Stimulated activated CD8-positive, alpha-beta memory T cell treated with anti-CD3 and anti-CD28 coated beads, Interleukin-15, amount 100 ng/mL, for 4 hours (primary cell): Measurements from ENCODE around the gene RIMBP2.

ENCODE experiments used
- DNase-seq, 2 donors: peaks; one replicate each; pipeline ENCODE4 v3.0.0-alpha.2; 2020; ENCODE audit warnings: low read depth in 2 of 2

Gene RIMBP2

GRCh38 chr12:130423991-130424857 is 291.9 kb downstream of the RIMBP2 start:
- no peak for DNase-seq

GRCh38 chr12:130423136-130423535 is 293.0 kb downstream of the RIMBP2 start:
- DNase-seq = no peak

- DNase-seq = no peak
These were observed 293.4 kb downstream of the RIMBP2 start for GRCh38 chr12:130422676-130423075.

DNA sequence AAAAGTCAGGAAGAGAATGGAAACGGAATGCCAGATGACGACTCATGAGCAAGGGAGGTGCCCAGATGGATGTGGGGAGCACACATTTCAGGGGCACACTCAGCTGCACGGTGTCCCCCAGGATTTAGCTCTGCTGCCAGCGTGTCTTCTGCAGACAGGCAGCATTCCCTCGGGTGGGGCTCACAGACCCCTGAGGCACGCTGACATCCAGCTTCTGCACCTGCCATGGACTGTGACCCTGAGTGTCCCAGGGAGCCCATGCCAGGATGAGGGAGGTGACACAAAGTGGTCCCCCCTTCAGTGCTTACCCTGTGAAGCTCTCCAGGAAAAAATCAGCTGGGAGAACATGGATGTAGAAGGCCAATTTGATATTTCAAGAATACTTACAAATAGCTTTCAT is 294.2 kb downstream of the RIMBP2 start:
- DNase-seq = no peak

DNA sequence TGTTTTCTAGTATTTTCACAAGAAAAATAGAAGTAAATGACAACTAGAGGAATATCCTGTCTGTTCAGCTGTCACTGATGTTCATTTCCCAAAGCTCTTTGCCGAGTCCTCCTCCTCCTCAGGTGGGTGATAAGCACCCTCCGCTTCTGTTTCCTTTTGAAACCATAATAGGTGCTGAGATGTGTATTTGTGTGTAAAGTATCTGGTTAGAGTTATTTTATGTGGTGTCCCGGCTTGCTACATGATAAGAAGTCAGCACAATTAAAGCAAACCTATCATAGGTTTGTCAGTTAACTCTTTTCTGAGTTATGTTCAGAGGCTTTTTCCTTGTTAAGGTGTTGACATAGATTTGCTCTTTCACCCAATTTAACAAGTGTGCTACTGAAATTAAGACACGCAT is 296.0 kb downstream of the RIMBP2 start:
- DNase-seq = no peak

GRCh38 chr12:130419116-130419515 is 297.0 kb downstream of the RIMBP2 start:
- DNase-seq = no peak

- no peak for DNase-seq
These were observed 297.8 kb downstream of the RIMBP2 start for GRCh38 chr12:130418251-130418650.

GRCh38 chr12:130414381-130414780 is 301.7 kb downstream of the RIMBP2 start:
- DNase-seq = no peak

DNA sequence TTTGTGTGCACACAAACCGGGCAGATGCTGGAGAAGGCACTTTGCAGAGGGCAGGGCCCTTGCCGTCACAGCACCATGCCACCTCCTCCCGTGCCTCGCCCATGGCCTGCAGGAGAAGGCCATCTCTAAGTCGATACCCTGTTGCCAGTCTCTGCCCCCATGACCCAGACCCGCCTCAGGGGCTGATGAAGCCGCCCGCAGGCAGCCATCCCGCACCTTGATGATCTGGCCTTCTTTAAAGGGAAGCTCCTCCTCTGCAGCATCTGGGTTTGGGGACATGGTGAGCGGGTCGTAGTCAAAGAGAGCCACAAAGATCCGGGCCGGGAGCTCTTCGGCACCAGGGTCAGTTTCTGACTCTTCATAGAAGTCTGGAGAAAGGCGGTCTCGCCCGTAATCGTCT is 302.2 kb downstream of the RIMBP2 start:
- DNase-seq = no peak

DNA sequence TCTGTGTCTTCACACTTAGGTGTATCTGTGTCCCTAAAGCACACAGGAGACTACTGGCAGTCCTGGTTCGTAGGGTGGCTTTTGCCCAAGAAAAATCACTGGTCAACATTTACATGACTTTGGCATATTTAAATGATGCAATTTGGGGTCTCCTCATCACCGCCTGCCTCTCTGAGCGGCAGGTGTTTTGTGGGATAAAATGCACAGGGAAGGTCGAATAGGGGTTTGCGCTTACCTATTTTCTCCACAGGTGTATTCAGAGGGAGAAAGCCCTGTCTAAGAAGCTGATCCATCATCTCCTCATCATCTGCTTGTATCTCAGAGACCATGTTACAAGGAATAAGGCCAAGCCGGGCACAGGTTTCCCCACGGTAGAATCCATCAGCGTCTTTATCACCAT is 303.7 kb downstream of the RIMBP2 start:
- no peak for DNase-seq

DNA sequence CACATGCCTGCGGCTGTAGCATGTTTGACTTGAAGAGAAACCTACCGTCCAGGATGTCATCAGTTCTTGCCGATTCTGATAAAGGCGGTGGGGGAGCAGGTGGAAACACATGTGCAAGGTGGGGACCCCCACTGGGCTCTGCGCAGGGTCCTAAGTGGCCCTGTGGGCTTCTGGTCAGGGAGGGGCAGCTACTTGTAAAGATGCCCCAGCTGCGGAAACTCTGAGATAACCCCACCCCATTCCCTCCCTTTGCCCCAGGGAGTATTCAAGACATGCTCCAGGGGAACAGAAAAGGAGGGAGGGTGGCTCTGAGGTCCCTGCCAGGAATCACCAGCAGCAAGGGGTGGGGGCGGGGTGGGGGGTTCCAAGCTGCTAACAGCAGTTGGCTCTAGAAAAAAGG is 310.8 kb downstream of the RIMBP2 start:
- no peak for DNase-seq

DNA sequence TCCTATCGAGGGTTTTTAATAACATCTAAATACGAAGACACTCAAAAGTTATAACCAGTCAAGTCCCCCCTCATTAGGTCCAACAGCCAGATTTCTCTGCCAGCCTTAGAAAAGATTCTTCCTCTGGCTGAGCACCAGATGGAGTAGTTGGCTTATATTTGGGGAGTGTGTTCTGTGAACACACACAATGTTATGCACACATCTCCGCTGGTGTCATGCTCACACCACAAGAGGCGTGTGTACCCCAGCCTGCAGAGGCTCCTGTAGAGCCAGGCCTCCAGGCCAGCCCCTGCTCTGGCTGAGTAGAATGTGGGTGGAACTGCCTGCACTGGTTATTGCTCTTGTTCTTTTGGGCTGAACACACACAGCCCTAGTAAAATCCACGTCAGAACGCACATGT is 314.4 kb downstream of the RIMBP2 start:
- no peak for DNase-seq

DNA sequence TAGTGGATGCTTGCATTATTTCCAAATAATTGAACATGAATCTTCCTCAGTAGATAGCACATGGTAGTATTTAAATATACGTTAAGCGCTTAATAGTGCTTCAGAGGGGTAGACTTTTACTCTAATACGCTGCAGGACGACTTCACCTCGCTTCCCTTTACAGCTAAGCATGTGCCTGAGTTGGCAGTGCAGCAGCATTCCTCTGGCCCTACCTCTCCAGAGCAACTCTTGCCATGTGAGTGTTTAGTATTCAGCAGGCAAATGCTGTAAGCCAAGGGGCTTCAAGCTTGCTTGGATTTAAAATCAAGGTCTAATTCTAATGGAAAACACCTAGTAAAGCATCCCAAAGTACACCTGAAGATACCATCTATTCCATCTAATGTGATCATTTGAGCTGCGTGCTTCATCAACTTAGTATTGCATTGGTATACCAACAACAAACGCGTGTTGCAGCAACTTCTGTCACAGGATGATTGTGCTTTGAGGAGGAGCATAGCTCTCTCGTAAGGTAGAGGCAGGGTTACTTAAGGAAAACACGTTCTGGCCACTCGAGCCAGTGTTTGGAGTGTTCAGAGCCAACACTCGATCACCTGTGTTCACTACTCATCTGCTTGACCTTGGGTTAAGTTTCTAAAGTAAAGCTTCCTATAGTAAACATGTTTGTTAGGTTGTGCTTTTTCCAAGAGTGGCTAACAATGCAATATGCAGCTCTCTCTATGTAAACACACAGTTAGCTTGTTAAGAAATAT is 317.8 kb downstream of the RIMBP2 start:
- no peak for DNase-seq

DNA sequence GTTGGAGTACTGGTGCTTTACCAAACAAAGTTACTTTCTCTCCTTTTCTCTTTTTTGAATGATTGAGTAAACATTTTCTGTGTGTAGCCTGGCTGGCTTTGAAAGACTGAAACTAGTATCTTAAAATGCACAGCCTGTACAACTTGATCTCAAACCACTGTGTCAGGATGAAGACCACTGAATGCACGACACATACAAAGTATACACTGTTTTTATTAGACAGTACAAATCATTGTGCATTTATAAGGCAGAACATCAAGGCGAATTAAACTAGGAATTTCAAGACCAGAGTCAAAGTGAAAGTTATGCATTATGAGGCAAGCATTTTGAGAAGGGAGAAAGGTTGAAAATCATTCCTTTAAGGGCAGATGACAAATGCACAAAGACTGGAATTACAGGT is 319.4 kb downstream of the RIMBP2 start:
- no peak for DNase-seq

- DNase-seq = no peak
These were observed 321.2 kb downstream of the RIMBP2 start for GRCh38 chr12:130394906-130395305.

DNA sequence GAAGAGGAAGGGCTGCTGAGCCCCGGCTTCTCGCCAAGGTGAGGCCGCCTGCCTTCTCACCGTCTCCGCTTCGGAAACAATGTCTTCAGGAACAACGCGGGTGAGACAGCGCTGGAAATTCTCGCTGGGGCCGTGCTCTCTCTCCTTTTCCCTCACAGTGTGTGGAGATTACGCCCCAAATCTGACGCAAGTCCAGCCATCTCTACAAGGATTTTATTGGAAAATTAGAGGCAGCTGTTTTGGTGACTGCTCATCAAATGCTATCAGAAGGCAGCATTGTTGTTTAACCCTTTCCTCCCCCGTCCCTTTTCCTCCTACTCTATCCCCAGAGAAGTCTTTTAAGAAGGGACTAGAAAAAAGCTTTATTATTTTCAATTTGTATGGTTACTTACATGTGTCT is 324.9 kb downstream of the RIMBP2 start:
- no peak for DNase-seq

DNA sequence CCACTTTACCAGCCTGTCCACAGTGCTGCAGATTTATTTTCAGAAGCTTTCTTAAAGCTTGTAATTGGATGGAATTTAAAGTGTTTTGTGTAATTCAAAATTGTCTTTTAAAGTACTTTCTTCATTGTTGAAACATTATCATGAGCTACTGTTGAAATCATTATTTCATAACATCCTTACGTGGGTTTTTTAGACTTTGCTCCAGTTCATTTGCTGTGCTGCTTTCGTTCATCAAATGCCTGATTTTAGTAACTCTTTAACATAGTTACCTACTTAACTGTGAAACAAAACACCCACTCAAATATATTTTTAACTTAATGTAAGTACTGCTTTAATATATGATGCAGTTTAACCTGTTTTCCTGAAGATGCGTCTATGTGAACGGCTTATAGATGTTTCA is 330.9 kb downstream of the RIMBP2 start:
- no peak for DNase-seq

DNA sequence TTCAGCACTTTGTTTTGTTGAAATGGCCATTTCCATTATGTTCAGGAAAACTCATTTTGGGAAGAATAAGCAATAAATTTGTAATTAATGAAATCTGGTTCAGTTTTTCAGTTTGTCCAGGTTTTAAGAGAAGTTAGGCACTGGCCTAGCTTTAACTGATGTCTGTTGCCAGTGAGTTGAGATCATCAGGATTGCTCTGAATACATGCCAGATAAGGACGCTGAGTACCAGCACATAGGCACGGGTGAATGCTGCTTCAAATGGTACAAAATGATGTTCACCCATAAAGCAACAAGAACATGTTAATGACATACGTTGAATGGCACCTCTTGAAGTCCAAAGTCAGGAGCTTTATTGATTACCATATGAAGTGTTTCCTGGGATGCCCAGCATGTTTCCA is 331.9 kb downstream of the RIMBP2 start:
- DNase-seq = no peak

DNA sequence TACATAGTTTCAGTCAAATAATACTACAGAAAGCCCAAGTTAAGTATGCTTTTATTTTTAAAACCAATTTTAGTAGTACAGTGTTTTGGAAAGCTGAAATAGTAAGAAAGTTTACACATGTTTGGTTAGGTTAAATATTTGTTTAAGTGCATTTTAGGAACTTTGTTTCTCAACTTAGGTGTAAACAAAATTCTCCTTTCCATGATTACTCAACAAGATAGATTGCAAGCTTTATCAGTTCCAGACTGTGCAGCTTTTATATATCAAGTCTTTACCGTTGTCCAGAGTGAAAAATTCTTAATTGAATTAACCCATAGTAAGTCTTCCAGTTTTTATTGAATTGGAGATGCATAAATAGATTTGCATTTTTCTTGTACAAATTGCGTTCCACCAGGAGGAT is 333.3 kb downstream of the RIMBP2 start:
- DNase-seq = no peak

DNA sequence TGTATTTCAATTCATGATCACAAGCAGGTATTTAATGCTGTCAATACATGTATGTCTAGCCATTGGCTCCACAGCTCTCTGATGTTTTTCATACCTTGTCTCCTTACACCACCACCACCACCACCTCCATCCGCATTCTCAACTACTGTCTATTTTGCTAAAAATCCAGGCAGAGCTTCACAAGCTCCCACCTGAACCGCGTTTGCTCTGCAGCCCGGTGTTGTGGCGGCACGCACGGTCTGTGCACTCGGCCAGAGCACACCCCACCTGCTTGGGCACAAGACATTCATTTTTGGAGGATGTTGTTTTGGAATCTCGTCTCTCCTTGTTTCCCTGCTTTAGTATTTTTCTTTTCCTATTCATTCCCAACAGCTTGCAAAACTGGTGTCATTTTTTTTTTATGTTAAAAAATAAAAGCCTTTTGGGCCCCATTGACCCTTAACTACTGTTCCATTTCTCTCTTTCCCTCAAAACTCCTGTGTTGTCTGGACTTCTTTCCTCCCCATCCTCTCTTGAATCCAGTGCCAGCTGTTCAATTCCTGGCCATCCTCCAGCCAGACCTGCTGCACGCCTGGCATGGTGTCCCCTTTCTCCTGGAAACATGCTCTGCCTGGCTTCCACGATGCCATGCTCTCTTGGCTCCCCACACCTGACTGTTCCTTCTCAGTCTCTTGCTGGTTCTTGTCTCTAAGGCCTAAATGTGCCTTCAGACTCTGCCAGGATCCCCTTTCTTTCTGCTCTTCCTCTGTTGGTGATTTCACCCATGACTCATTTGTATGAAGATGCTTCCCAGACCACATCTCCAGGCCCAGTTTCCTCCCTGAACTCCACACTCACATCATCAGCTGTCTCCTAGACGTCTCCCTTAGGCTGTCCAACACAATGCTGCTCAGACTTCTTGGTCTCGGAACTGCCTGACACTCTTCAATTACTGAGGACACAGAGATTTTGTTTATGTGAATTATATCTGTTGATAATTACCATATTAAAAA is 340.5 kb downstream of the RIMBP2 start:
- no peak for DNase-seq

GRCh38 chr12:130374083-130374482 is 342.0 kb downstream of the RIMBP2 start:
- no peak for DNase-seq

DNA sequence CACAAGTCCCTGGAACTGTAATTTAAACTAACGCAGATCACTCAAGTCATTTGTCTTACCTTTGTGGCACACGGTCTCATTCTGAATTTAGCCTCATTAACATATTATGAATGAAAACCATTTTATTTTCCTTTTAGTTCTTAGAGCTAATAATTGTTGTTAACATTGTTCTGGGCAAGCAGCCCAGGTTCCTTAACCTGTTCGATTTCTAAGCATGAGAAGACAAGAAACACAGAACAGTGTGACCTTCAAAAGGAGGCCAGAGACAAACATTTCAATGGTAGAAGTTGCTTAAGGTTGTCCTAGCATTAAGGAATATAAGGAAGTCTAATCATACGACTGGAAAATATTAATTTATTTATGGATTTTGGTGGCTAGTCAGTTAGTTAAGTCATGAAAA is 343.2 kb downstream of the RIMBP2 start:
- no peak for DNase-seq
